Activated T-cell treated with anti-CD3 and anti-CD28 coated beads, Interleukin-2, amount 50 U/mL, for 24 hours (primary cell): ENCODE data around the gene HOXC6.

ENCODE experiments used
- DNase-seq: peaks from one replicate; pipeline ENCODE4 v3.0.0-alpha.2; 2020
- H3K27ac Mint-ChIP-seq: 2 replicates; pipeline ENCODE4 v1.8.0; 2020; ENCODE audit warnings: mild to moderate bottlenecking, mixed read lengths
- H3K27me3 Mint-ChIP-seq: 2 replicates; pipeline ENCODE4 v1.8.0; 2020; ENCODE audit warnings: mixed read lengths
- H3K36me3 Mint-ChIP-seq: 2 replicates; pipeline ENCODE4 v1.8.0; 2020; ENCODE audit warnings: low read depth, mixed read lengths
- H3K4me1 Mint-ChIP-seq: 2 replicates; pipeline ENCODE4 v1.8.0; 2020; ENCODE audit warnings: low read depth, mixed read lengths
- H3K4me3 Mint-ChIP-seq: 2 replicates; pipeline ENCODE4 v1.8.0; 2020; ENCODE audit warnings: mild to moderate bottlenecking, moderate library complexity, mixed read lengths
- H3K9me3 Mint-ChIP-seq: 2 replicates; pipeline ENCODE4 v1.8.0; 2020; ENCODE audit warnings: mixed read lengths

The HOXC6 gene

DNA sequence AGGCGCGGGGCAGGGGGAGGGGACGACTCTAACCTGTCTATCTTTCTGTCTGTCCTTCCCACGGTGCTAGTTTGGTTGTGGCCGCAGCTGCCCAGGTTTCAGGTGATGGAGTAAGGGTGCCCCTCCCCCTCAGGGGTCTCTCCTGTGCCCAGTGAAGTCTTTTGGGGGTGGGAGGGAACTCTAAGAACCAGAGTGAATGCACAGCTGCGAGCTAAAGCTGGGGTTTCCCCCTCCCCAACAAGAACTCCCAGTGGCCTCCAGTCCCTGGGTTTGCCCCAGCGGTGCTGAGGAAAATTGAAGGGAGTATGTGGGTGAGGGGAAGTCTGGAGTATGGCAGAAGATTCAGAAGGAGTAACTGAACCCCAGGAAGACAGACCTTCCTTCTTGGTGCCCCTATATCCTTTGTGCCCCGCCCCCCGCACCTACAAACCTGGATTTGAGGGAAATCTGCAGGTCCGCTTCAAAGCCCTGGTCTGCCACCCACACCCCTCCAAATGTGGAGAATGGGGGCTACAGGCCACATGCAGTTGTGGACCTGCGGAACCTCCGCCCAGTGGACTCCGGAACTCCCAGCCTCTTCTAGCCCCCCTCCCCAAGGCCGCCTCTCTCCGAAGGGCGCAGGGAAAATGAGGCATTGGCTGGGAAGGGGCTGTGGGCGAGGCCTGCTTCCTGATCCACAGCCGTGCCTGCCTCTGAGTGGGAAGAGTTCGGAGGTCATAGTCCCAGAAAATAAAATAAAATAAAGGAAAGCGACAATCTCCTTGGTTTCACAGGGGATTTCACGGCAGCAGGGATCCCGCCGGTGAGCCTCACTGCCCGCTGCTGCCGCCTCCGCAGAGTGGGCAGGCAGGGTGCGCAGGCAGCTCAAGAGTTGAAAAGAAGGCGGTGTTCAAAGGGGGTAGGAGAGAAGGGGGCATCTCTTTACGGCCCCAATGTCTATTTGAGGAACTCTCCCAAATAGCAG, 31.7 kb upstream of the HOXC6 start:
- Mint-ChIP-seq H3K27me3 (peaks cover 100% of the 10 kb centered on the region), H3K36me3 (no peaks in the 10 kb centered on the region), H3K27ac (no peak overlapping the region), H3K4me1 (peaks cover 38% of the 10 kb centered on the region), H3K9me3 (no peaks in the 10 kb centered on the region), H3K4me3 (peak overlapping the region; percentile 74)
- no peak for DNase-seq

DNA sequence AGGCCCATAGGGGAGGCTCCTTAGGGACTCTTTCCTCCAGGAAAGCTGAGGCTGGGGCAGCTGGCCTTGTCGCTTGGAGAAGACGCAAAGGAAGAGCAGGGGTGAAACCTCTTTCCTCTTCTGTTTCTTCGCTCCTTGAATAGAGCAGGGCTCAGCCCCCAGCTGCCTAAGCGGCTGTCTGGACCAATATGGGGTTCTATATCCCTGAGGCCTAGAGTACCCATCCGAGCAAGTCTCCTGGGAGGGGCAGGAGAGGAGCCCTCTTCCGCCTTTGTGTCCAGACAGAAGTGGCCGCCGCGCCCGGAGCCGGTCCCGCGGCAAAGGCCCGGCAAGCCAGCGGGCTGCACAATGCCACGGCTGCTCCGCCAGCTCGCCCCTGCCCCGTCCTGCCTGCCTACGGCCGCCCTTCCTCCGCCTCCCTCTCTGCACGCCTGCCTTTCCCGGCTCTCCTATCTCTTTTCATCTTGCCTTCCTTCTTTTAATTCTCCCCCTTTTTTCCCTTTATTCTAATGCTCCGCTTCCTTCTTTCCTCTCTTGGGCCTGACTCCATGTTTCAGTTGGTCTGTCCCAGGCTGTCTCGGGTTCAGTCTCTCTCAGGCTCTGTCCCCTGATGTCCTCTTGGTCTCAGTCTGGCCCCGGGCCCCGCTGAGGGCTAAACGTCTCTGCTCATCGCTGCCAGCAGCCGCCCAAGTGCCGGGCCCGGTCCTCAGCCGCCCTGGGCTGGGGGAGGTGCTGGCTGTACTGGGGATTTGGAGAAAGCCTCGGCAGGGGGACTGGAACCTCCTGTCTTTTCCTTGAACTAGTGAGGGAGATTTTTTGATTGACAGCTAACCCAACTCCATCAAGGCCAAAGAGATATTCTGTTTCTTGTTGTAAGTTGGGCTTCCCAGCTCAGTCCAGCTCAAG, 30.8 kb upstream of the HOXC6 start:
- no peak overlapping the region for H3K4me3 Mint-ChIP-seq
- no peaks in the 10 kb centered on the region for H3K36me3 Mint-ChIP-seq
- DNase-seq, result no peak
- H3K4me1 Mint-ChIP-seq, result peaks cover 40% of the 10 kb centered on the region
- peaks cover 100% of the 10 kb centered on the region for H3K27me3 Mint-ChIP-seq
- no peak overlapping the region for H3K27ac Mint-ChIP-seq
- no peaks in the 10 kb centered on the region for H3K9me3 Mint-ChIP-seq

DNA sequence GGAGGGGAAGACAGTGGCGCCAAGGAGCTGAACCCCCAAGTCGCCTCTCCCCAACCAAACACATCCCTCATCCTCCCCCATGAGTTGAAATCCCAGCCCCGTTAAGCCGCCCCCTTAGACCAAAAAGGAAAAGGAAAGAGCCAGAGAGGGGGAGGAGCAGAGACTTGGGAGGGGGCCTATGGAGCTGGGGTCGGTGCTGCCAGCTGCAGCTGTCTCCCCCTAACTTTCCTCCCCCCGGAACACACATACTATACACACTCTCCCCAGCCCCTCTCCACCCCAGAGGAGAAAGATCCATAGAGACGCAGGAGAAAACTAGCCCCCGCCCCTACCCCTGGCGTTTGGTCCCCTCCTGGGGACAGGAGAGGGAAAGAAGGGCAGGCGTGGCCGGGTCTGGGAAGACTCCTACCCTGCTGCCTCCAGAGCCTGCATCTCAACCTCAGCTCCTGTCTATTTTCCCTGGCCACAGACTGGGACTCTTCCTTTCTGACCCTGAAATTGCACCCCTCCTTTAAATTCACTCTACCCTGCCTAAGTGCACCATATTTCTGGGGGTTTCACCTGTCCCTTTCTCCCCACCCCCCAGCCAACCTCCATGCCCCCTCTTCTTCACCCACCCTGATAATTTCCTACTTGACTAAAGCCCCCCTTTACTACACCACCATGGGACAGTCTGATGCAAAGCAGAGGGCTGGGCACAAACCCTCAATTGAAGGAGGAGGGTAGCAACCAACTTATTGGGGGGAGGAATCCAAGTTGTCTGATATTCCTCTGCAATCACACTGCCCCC, 29.9 kb upstream of the HOXC6 start:
- Mint-ChIP-seq H3K27me3 (peaks cover 100% of the 10 kb centered on the region), H3K4me1 (peaks cover 44% of the 10 kb centered on the region)
- no peak for DNase-seq

DNA sequence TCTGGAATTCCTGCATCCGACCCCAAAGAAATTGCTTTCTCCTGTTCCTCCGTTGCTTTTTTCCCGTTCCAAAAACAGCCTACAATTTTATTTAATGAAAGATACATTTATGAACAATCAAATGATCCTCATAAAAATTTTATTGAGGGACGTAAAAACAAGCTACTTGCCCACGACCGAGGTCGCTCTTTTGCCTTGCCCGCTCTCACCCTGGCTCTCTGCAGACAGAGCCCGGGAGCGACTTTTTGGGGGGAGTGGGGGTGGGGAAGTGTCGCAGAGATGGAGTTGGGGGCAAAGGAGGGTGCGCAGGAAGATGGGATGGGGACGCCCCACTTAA, 29.4 kb upstream of the HOXC6 start:
- no peak for DNase-seq
- H3K27me3 Mint-ChIP-seq, result peaks cover 100% of the 10 kb centered on the region
- H3K27ac Mint-ChIP-seq, result no peak overlapping the region
- no peaks in the 10 kb centered on the region for H3K36me3 Mint-ChIP-seq
- no peak overlapping the region for H3K4me3 Mint-ChIP-seq
- no peaks in the 10 kb centered on the region for H3K9me3 Mint-ChIP-seq
- peaks cover 43% of the 10 kb centered on the region for H3K4me1 Mint-ChIP-seq

More for the DNA sequence above, 29.9 kb upstream of the HOXC6 start:
- H3K27ac Mint-ChIP-seq, result no peak overlapping the region
- H3K36me3 Mint-ChIP-seq, result no peaks in the 10 kb centered on the region
- H3K9me3 Mint-ChIP-seq, result no peaks in the 10 kb centered on the region
- H3K4me3 Mint-ChIP-seq, result no peak overlapping the region

DNA sequence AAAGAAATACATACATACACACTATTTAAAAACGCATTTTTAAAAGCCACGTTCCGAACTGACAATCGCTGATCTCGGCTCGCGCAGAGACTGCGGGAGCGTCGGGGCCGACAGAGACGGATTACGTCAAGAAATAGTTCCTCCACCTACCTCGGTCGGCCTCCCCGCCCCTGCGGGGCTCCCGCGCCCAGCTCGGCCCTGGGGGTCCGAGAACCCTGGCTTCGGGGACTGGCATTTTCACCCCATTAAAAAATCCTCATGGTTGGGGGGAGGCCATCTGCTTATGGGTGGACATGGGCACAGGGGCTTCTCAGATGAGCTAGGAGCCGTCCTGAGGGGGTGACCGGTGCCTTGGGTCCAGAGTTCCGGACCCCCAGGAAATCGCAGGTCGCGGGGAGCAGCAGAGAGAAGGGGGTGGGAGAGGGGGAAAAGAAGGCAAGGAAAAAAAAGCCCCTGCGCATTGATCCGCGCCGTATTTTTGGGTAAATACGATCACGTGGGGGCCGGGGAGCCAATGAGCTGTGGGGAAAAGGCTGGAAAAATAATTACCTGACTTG, 28.6 kb upstream of the HOXC6 start:
- H3K27me3 Mint-ChIP-seq, result peaks cover 100% of the 10 kb centered on the region
- peaks cover 39% of the 10 kb centered on the region for H3K4me1 Mint-ChIP-seq
- no peaks in the 10 kb centered on the region for H3K36me3 Mint-ChIP-seq
- H3K9me3 Mint-ChIP-seq, result no peaks in the 10 kb centered on the region
- no peak overlapping the region for H3K27ac Mint-ChIP-seq
- peak overlapping the region; percentile 53 for H3K4me3 Mint-ChIP-seq
- DNase-seq, result no peak

DNA sequence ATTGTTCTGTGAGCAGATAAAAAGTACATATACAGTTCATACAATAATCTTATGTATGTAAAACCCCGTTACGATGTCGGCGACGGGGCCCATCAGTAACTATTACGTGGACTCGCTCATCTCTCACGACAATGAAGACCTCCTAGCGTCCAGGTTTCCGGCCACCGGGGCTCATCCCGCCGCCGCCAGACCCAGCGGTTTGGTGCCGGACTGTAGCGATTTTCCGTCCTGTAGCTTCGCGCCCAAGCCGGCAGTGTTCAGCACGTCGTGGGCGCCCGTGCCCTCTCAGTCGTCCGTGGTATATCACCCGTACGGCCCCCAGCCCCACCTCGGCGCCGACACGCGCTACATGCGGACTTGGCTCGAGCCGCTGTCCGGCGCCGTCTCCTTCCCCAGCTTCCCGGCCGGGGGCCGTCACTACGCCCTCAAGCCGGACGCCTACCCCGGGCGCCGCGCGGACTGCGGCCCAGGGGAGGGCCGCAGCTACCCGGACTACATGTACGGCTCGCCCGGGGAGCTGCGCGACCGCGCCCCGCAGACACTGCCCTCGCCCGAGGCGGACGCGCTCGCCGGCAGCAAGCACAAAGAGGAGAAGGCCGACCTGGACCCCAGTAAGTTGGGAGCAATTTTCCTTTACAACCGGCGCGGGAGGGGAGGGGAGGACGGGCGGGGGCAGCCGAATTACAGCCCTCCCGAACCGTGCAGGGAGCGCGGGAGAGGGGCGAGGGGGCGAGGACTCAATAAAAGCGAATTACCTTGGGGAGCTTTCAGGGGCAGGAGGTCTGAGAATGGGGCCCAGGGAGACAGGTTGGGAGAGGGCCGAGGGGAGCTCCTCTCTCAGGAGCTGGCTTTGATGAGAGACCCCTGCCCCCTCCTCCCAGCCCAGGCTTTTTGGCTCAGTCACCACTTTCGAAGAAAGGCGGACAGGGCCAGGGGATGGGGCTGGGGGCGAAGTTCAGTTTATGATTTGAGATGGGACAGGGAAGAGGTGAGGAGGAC, 27.8 kb upstream of the HOXC6 start, which contains the start of gene HOXC9:
HOXC9 (plus strand) TSS at position 46 of the 999 bp plus-strand sequence; CDS start at position 74, 28 bp downstream.
- H3K4me3 Mint-ChIP-seq, result peak within 1 kb of the TSS; percentile 53
- H3K27me3 Mint-ChIP-seq, result peaks cover 100% of the 10 kb centered on the region
- no peaks in the 10 kb centered on the region for H3K9me3 Mint-ChIP-seq
- peaks cover 34% of the 10 kb centered on the region for H3K4me1 Mint-ChIP-seq
- H3K36me3 Mint-ChIP-seq, result no peaks in the 10 kb centered on the region
- no peak within 1 kb of the TSS for H3K27ac Mint-ChIP-seq
- no peak for DNase-seq

DNA sequence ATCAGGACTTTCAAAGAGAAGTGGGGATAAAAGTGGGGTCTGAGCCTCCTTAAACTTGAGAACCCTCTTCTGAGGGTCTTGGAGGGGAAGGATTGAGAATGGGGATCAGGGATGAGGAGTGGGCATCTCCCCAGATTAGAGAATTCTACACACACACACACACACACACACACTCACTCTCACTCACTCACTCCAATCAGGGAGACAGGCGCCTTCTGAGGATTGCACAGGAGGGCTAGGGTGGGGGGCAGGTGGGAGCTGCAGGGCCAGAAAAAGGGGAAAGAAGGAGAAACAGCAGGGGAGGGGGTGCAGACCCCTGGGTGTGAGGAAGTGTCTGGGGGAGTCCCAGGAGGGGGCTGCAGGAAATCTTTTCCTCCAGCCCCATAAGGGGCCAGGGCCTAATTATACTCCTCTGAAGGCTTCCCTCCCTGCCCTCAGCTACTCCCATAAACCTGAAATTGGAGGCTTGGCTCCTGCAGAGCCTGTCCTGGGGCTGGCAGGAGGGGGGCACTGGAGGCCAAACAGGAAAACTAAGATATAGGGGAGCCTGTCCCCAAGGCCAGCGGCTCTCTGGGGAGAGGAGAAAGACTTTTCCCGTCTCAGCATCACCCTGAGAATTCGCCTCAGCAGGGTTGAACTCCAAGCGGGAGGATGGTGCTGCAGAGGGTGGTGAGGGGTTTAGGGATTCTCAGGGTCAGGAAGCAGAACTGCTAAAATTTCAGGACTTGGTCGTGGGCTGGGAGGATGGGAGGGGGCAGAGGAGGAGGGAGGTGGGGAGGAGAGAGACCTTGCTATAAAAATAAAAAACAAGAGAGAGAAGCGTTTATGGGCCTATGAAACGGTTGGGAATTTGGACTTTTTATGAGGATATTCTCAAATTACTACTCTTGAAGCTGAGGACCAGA, 26.7 kb upstream of the HOXC6 start:
- no peaks in the 10 kb centered on the region for H3K36me3 Mint-ChIP-seq
- no peaks in the 10 kb centered on the region for H3K9me3 Mint-ChIP-seq
- H3K4me3 Mint-ChIP-seq, result no peak overlapping the region
- H3K27ac Mint-ChIP-seq, result no peak overlapping the region
- peaks cover 33% of the 10 kb centered on the region for H3K4me1 Mint-ChIP-seq
- peaks cover 100% of the 10 kb centered on the region for H3K27me3 Mint-ChIP-seq
- DNase-seq, result no peak

DNA sequence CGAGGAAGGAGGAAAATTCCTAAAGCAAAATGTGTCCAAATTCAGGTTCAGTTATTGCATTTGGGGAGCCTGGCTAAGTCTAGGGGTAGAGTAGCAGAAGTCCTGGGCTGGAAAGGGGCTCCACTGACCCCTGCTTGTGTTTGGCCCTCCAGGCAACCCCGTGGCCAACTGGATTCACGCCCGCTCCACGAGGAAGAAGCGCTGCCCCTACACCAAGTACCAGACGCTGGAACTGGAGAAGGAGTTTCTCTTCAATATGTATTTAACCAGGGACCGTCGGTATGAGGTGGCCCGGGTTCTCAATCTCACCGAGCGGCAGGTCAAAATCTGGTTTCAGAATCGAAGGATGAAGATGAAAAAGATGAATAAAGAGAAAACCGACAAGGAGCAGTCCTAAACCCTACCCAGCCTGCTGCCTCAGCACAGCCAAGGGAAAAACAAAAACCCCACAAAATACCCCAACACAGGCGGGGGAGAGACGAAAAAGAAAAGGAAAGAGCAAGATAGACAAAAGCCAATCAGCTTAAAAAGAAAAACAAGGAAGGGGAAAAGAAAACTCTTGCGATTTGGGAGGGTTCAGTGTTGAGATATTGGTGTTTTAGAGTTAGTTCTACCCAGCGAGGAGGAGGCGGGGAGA, 25.8 kb upstream of the HOXC6 start:
- Mint-ChIP-seq H3K27ac (no peak overlapping the region), H3K36me3 (no peaks in the 10 kb centered on the region), H3K4me3 (no peak overlapping the region), H3K4me1 (peaks cover 31% of the 10 kb centered on the region), H3K27me3 (peaks cover 100% of the 10 kb centered on the region), H3K9me3 (no peaks in the 10 kb centered on the region)
- no peak for DNase-seq

DNA sequence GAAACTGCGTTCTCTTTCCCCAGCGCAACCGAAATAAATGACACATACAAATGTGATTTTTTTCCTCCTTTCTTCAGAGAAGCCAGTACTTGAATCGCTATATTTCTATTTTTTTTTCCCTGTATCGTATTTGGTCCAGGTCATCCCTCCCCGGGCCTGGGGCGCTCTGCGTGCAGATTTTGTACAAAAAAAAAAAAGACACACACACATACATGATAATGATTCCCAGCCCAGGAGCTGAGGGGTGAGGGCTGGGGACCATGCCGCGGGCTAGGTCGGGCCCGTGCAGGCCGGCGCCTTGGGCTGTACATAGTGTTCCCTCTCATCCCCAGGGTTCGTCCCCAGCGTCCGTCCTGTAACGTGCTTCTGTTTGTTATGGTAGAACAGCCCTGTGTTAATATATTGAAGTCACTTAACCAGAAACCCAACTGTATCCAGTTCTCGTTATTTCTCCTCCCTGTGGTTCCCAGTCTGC, 25.3 kb upstream of the HOXC6 start:
- Mint-ChIP-seq H3K27me3 (peaks cover 100% of the 10 kb centered on the region), H3K9me3 (no peaks in the 10 kb centered on the region), H3K4me1 (peaks cover 26% of the 10 kb centered on the region), H3K4me3 (no peak overlapping the region), H3K36me3 (no peaks in the 10 kb centered on the region), H3K27ac (no peak overlapping the region)
- no peak for DNase-seq

DNA sequence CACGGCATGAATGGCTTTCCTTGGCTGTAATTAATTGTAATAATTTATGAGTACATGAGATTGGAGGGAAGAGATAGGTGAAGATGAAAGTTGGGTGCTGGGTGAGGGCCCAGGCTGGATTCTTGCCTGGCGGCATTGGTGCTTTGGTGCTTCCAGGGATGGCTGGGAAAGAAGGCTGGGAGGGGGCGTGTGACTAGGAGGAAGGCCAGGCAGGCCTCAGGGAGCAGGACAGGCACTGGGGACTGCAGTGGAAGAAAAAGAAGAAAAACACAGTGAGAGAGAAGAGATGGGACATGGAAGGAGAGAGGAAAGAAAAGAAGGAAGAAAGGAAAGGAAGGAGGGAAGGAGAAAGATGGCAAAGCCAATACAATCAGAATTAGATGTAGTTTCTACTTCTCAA, 24.6 kb upstream of the HOXC6 start:
- H3K36me3 Mint-ChIP-seq, result no peaks in the 10 kb centered on the region
- no peak for DNase-seq
- H3K27me3 Mint-ChIP-seq, result peaks cover 100% of the 10 kb centered on the region
- H3K4me1 Mint-ChIP-seq, result peaks cover 26% of the 10 kb centered on the region
- no peaks in the 10 kb centered on the region for H3K9me3 Mint-ChIP-seq
- H3K4me3 Mint-ChIP-seq, result no peak overlapping the region
- no peak overlapping the region for H3K27ac Mint-ChIP-seq

DNA sequence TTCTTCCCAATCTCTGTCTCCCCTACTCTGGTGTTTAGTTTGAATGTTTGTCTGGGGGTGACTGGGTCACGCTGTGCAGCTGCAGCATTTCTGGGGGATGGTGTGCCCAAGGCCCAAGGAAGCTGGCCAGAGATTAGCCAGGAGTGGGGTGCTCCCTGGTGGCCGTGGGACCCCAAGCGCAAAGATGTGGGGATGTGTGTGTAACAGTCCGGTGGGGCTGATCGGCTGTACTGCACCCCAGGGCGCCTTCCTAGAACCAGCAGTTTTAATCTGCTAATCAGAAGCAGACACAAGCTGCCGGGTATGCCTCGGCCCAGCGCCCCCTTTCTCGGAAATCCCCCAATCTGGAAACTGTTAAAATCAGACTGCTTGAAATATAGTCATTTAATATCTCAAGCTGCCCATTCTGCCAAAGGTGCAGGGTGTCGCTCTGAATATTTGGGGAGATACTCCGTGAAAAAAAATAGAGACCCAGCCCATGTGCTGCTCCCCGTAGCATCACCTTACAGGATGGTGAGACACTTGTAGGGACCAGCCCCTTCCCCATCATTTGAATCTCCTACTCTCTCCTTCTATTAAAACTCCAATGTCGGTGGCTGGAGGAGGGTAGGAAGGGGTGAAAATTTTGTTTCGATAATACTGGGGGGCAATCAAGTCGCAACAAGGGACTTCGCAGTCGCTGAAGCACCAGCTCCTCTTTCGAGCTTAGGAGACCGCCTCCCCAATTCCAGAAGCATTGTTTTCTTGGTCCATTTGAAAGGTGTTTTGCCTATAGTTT, 24.0 kb upstream of the HOXC6 start:
- Mint-ChIP-seq H3K4me1 (peaks cover 28% of the 10 kb centered on the region), H3K4me3 (no peak overlapping the region), H3K9me3 (no peaks in the 10 kb centered on the region), H3K27ac (no peak overlapping the region), H3K27me3 (peaks cover 98% of the 10 kb centered on the region), H3K36me3 (no peaks in the 10 kb centered on the region)
- DNase-seq, result no peak
